Vagina (tissue), 2 donors: ENCODE data around the gene RNPEPL1. TPM values are rescaled to one million over a fixed set of nuclear protein-coding genes. Genes with fewer than 3 reads are reported as not detected.
"Not testable (repeated sequence)": the region's sequence is repeated elsewhere in the genome, so short reads cannot be mapped to it uniquely, and the experiment has no call there.

Experiments
- DNase-seq, 2 donors: peaks; one replicate each; pipeline ENCODE4 v3.0.0-alpha.2; 2017; ENCODE audit errors: extremely low spot score in 2 of 2
- H3K27ac ChIP-seq: fragments of 200-600 bp; sonication (generic); one replicate; pipeline ENCODE4 v1.5.1; 2019
- H3K27me3 ChIP-seq: fragments of 200-600 bp; sonication (generic); one replicate; pipeline ENCODE4 v1.5.1; 2019
- H3K36me3 ChIP-seq, 2 donors: fragments of 200-600 bp; sonication (generic); one replicate each; pipeline ENCODE4 v1.5.1; 2017 to 2019
- H3K4me1 ChIP-seq: fragments of 200-600 bp; sonication (generic); one replicate; pipeline ENCODE4 v1.5.1; 2019
- H3K4me3 ChIP-seq, 2 donors: fragments of 200-600 bp; sonication (generic); 1 replicate in 1 of 2; 2 replicates in 1 of 2; pipeline ENCODE4 v1.5.1; 2016 to 2019
- H3K9me3 ChIP-seq: fragments of 200-600 bp; sonication (generic); one replicate; pipeline ENCODE4 v1.5.1; 2019
- POLR2A ChIP-seq, 2 donors: fragments of 450-650 bp; IDR thresholded peaks; one replicate each; pipeline ENCODE4 v1.6.1; 2017; ENCODE audit warnings: antibody characterized with exemption in 2 of 2, mild to moderate bottlenecking in 2 of 2, moderate library complexity in 2 of 2
- POLR2AphosphoS5 ChIP-seq, 2 donors: sonication (generic); formaldehyde crosslinking; IDR thresholded peaks; one replicate each; pipeline ENCODE4 v1.9.0; 2017; ENCODE audit warnings: antibody characterized with exemption in 2 of 2, mild to moderate bottlenecking in 2 of 2, low read depth in 1 of 2; ENCODE audit not compliant: insufficient read depth in 1 of 2
- intact Hi-C: fragments of 100-400 bp; cut with DNase I; formaldehyde crosslinking; loops from one replicate; pipeline ENCODE4 v1.15.1; 2023
- total RNA-seq: library from RNA; depleted of rRNA; stranded (reverse); fragments of >200 nt; gene quantifications from one replicate; pipeline ENCODE4 v1.2.3, GENCODE V29; 2016
- TF ChIP-seq, protein P1 (sequence below), 3 experiments: fragments of 450-650 bp in 2 of 3; fragments of 200-600 bp in 1 of 3; sonication (generic) in 1 of 3; IDR thresholded peaks; one replicate each; pipeline ENCODE4 v1.5.1; 2017 to 2019; ENCODE audit warnings: antibody characterized with exemption in 3 of 3, mild to moderate bottlenecking in 2 of 3, moderate library complexity in 2 of 3

The RNPEPL1 gene
- total RNA-seq, 1 donor from 2014 or later = 65.1 TPM

DNA sequence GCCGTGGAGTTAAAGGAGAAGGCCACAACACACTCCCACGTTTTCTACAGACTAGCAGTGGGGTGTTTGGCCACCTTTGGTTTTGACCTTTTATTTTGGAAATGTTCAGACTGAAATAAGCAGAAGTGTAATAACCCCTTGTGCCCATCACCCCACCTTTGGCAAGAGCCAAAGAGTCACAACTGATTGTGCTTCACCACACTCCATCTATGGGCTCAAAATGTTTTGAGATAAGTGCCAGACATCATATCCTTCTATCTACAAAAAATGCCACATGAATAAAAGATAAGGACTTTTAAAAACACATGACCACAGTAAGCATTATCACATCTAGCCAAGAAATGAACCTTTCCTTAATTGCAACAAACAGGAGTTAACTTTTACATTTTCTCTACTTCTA, 47.1 kb downstream of the RNPEPL1 start:
- intact Hi-C loops = no loop called here

DNA sequence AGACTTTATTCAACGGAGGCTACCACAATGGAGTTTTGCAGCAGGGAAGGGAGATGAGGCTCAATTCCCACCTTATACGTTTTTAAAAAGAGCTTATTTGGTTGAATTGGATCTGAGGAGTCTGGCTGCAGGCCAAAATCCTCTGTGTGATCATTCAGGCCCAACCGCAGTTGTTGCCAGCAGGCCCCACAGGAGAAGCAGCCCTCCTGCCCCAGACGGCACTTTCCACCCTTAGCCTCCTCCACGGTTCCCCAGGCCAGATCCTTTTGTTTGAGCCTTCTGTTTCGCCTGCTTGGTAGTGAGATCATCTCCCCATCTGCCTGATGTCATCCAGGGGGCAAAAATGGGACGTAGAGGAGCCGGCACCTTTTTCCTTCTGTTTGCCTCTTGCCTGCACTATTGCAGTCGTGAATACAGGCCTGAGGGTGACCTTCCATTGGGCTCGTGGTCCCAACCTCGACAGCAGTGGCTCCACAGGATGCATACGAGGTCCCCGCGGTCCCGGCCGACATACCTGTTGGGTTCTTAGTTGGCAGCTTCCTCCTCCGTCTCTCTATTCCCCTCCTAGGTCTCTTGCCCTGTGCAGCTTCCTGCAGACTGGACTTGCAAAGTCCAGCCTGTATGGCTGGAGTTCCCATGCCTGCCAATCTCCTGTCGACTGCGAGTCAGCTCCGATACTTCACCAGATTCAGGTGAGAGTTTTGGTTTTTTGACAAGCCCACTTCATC, 47.7 kb downstream of the RNPEPL1 start:
- TF ChIP-seq, protein P1, sequence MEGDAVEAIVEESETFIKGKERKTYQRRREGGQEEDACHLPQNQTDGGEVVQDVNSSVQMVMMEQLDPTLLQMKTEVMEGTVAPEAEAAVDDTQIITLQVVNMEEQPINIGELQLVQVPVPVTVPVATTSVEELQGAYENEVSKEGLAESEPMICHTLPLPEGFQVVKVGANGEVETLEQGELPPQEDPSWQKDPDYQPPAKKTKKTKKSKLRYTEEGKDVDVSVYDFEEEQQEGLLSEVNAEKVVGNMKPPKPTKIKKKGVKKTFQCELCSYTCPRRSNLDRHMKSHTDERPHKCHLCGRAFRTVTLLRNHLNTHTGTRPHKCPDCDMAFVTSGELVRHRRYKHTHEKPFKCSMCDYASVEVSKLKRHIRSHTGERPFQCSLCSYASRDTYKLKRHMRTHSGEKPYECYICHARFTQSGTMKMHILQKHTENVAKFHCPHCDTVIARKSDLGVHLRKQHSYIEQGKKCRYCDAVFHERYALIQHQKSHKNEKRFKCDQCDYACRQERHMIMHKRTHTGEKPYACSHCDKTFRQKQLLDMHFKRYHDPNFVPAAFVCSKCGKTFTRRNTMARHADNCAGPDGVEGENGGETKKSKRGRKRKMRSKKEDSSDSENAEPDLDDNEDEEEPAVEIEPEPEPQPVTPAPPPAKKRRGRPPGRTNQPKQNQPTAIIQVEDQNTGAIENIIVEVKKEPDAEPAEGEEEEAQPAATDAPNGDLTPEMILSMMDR (IDR thresholded peaks at IDR 0.05) = no peak
- TF ChIP-seq POLR2AphosphoS5 (IDR thresholded peaks at IDR 0.05; ENCODE audit: insufficient read depth in 1 of 2, low read depth in 1 of 2) (no peak), POLR2A (IDR thresholded peaks at IDR 0.05) (no peak)
- no peaks in the 10 kb centered on the region for H3K4me1 ChIP-seq
- intact Hi-C loops = no loop called here
- H3K9me3 ChIP-seq = no peaks in the 10 kb centered on the region
- DNase-seq = no peak
- no peak overlapping the region for H3K27ac ChIP-seq
- no peaks in the 10 kb centered on the region for H3K36me3 ChIP-seq
- H3K27me3 ChIP-seq = no peaks in the 10 kb centered on the region
- no peak overlapping the region for H3K4me3 ChIP-seq

More for the DNA sequence above, 47.1 kb downstream of the RNPEPL1 start:
- Histone ChIP-seq H3K27ac (no peak overlapping the region), H3K4me3 (no peak overlapping the region), H3K9me3 (no peaks in the 10 kb centered on the region), H3K27me3 (no peaks in the 10 kb centered on the region), H3K4me1 (no peaks in the 10 kb centered on the region), H3K36me3 (no peaks in the 10 kb centered on the region)
- TF ChIP-seq POLR2AphosphoS5 (IDR thresholded peaks at IDR 0.05; ENCODE audit: insufficient read depth in 1 of 2, low read depth in 1 of 2) (no peak), POLR2A (IDR thresholded peaks at IDR 0.05) (no peak)
- TF ChIP-seq, protein P1 (IDR thresholded peaks at IDR 0.05) = no peak
- DNase-seq = no peak

DNA sequence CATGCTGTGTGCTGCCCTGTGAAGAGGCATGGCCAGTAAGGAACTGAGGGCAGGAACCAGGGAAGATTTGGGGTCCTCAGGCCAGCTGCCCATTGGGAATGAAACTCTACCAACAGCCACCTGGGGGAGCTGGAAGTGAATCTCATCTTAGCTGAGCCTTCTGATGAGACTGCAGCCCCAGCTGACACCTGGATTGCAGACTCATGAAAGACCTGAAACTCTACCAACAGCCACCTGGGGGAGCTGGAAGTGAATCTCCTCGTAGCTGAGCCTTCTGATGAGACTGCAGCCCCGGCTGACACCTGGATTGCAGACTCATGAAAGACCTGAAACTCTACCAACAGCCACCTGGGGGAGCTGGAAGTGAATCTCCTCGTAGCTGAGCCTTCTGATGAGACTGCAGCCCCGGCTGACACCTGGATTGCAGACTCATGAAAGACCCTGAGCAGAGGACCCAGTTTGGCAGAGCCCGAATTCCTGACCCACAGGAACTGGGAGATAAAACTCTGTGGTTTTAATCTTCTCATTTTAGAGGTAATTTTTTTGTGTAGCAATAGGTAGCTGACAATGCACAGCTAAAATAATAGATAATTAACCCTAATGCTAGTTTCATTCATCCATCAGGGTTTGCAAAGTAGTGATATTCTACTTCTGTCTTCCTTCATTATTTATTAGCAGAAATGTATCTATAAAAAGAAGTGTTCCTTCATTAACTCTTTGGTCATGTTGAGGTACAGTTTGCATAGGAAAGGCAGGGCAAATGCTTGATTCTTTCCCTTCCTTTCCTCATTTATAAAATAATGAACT, 48.8 kb downstream of the RNPEPL1 start:
- DNase-seq, H3K27ac ChIP-seq, H3K9me3 ChIP-seq, H3K27me3 ChIP-seq, intact Hi-C loops, H3K4me3 ChIP-seq, H3K36me3 ChIP-seq, H3K4me1 ChIP-seq: not testable (repeated sequence)

DNA sequence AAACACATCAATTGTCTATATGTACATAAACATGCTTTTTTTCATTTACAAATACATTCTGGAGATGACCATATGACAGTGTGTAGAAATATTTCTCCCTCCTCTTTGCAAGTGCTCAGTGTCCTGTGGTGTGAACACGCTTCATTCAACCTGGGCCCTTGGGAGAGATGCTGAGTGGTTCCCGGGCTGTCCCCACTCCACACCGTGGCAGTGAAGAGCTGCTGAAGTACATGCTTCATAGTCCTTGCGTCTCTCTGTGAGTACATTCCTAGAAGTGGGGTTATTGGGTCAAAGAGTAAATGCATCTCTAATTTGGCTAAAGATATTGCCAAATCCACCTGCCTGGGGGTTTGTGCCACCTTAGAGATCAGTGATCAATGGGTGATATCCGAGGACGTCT, 50.5 kb downstream of the RNPEPL1 start:
- intact Hi-C loops = no loop called here
- Histone ChIP-seq H3K9me3 (no peaks in the 10 kb centered on the region), H3K4me3 (no peak overlapping the region), H3K4me1 (no peaks in the 10 kb centered on the region), H3K27ac (no peak overlapping the region), H3K27me3 (no peaks in the 10 kb centered on the region), H3K36me3 (no peaks in the 10 kb centered on the region)
- DNase-seq = no peak
- TF ChIP-seq, protein P1 (IDR thresholded peaks at IDR 0.05) = no peak
- TF ChIP-seq POLR2A (IDR thresholded peaks at IDR 0.05) (no peak), POLR2AphosphoS5 (IDR thresholded peaks at IDR 0.05; ENCODE audit: insufficient read depth in 1 of 2, low read depth in 1 of 2) (no peak)

DNA sequence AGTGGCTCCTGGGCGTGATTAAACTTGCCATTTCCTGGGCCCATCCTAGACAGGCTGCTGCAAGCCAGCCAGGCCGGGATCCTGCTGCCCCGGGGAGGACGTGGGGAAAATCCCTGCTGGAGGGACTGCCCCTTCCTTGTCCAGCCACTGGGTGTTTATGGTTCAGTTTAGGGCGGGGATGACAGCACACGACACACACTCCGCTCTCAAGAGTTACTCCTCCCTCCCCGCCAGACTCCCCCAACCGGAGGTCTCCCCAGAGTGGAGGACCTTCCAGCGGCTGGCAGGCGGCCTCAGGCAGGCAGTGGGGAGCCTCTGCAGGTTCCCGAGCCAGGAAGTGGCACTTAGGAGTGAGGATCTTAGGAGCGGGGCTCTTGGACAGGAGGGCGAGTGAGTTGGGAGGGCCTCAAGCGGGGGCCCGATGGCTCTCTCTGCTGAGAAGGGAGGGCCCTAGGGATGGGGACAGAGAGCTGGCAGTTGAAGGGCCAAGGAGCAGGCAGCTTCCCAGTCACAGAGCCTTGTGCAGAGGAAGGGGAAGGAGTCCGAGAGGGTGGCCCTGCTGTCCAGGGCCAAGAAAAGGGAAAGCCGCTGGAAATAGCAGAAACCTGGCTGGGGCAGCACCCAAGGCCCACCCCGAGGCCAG, 51.3 kb downstream of the RNPEPL1 start:
- no peaks in the 10 kb centered on the region for H3K36me3 ChIP-seq
- DNase-seq = no peak
- H3K27ac ChIP-seq = no peak overlapping the region
- TF ChIP-seq POLR2AphosphoS5 (IDR thresholded peaks at IDR 0.05; ENCODE audit: insufficient read depth in 1 of 2, low read depth in 1 of 2) (no peak), POLR2A (IDR thresholded peaks at IDR 0.05) (no peak)
- TF ChIP-seq, protein P1 (IDR thresholded peaks at IDR 0.05) = no peak
- intact Hi-C loops = no loop called here
- H3K27me3 ChIP-seq = no peaks in the 10 kb centered on the region
- H3K9me3 ChIP-seq = no peaks in the 10 kb centered on the region
- peaks cover 4% of the 10 kb centered on the region for H3K4me1 ChIP-seq
- no peak overlapping the region for H3K4me3 ChIP-seq
